HG02623 (cell line): ENCODE results near the gene ELP2.

Experiments
- ATAC-seq: cut with Tn5 transposase; IDR thresholded peaks from one replicate; pipeline ENCODE4 v1.9.1; 2021; ENCODE audit warnings: moderate library complexity; ENCODE audit not compliant: unreplicated experiment

The ELP2 gene

GRCh38 chr18:36215577-36215976 lies 85.9 kb downstream of the ELP2 start:
- ATAC-seq: no peak

- ATAC-seq: no peak
These were observed 87.6 kb downstream of the ELP2 start for GRCh38 chr18:36217348-36217747.

- no peak for ATAC-seq
These were observed 99.5 kb downstream of the ELP2 start for GRCh38 chr18:36229188-36229587.
